Erythroblast (primary cell): Measurements from ENCODE around the gene FDCSP.

Experiments
- GATA1 ChIP-seq: IDR thresholded peaks from 2 replicates; pipeline ENCODE4 v1.6.1; 2011; ENCODE audit warnings: low read depth, mild to moderate bottlenecking, control low read depth, low read length, moderate library complexity
- POLR2A ChIP-seq: IDR thresholded peaks from 2 replicates; pipeline ENCODE4 v1.6.1; 2011; ENCODE audit warnings: mild to moderate bottlenecking, low read length

DNA sequence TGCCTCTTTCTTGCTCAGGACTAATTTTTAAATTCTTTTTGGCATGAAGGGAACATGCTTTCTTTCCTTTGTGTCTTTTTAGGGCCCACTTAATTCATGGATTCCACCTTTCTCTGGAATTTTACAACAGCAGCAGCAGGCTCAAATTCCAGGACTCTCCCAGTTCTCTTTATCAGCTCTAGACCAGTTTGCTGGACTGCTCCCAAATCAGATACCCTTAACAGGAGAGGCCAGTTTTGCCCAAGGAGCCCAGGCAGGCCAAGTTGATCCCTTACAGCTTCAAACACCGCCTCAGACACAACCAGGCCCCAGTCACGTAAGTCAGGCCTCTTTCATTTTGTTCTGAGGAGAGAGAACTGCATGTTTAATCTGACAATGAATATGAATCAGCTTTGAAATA, 28.1 kb upstream of the FDCSP start:
- TF ChIP-seq POLR2A: no peak
- no peak for TF ChIP-seq GATA1
